IMR-90 (cell line): ENCODE data around the gene PRMT2.
"Not testable (repeated sequence)": the region's sequence is repeated elsewhere in the genome, so short reads cannot be mapped to it uniquely, and the experiment has no call there.

Experiments used
- CEBPB ChIP-seq: IDR thresholded peaks from 2 replicates; pipeline ENCODE4 v1.6.1; 2012; ENCODE audit warnings: low read depth, low read length, improper control_type of control experiment
- CHD1 ChIP-seq: IDR thresholded peaks from 2 replicates; pipeline ENCODE4 v1.6.1; 2012; ENCODE audit warnings: low read depth, low read length, improper control_type of control experiment
- CTCF ChIP-seq: conservative IDR thresholded peaks from 2 replicates; pipeline ENCODE4 v1.5.1; 2012; ENCODE audit warnings: mild to moderate bottlenecking, low read depth, low read length, improper control_type of control experiment
- MAZ ChIP-seq: IDR thresholded peaks from 2 replicates; pipeline ENCODE4 v1.6.1; 2012; ENCODE audit warnings: low read depth, mild to moderate bottlenecking, low read length, improper control_type of control experiment, moderate library complexity, borderline replicate concordance
- MXI1 ChIP-seq: IDR thresholded peaks from 2 replicates; pipeline ENCODE4 v1.6.1; 2012; ENCODE audit warnings: low read depth, mild to moderate bottlenecking, low read length, moderate library complexity, borderline replicate concordance
- POLR2A ChIP-seq: IDR thresholded peaks from 2 replicates; pipeline ENCODE4 v1.6.1; 2012; ENCODE audit warnings: mild to moderate bottlenecking, low read depth, low read length
- RAD21 ChIP-seq: IDR thresholded peaks from 2 replicates; pipeline ENCODE4 v1.6.1; 2012; ENCODE audit warnings: low read length, improper control_type of control experiment
- RCOR1 ChIP-seq: IDR thresholded peaks from 2 replicates; pipeline ENCODE4 v1.6.1; 2012; ENCODE audit warnings: mild to moderate bottlenecking, low read length, improper control_type of control experiment; ENCODE audit not compliant: insufficient replicate concordance
- SMC3 ChIP-seq: fragments of 150-350 bp; IDR thresholded peaks from 2 replicates; pipeline ENCODE4 v1.6.1; 2016; ENCODE audit warnings: low read depth, mild to moderate bottlenecking, antibody characterized with exemption, low read length, moderate library complexity

GRCh38 chr21:46699104-46699503, 63.6 kb downstream of the PRMT2 start:
- TF ChIP-seq MAZ, CTCF, POLR2A, RCOR1, RAD21, MXI1, SMC3, CHD1, CEBPB: not testable (repeated sequence)
